NOMO-1 (cell line): ENCODE measurements around the gene AQP9.
"Not testable (repeated sequence)": the region's sequence is repeated elsewhere in the genome, so short reads cannot be mapped to it uniquely, and the experiment has no call there.

Experiments
- DNase-seq, 2 experiments: peaks; one replicate each; lab custom pipeline; 2025; ENCODE audit not compliant: unreplicated experiment in 2 of 2; lab: John Stamatoyannopoulos, UW

Gene AQP9, protein sequence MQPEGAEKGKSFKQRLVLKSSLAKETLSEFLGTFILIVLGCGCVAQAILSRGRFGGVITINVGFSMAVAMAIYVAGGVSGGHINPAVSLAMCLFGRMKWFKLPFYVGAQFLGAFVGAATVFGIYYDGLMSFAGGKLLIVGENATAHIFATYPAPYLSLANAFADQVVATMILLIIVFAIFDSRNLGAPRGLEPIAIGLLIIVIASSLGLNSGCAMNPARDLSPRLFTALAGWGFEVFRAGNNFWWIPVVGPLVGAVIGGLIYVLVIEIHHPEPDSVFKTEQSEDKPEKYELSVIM

DNA sequence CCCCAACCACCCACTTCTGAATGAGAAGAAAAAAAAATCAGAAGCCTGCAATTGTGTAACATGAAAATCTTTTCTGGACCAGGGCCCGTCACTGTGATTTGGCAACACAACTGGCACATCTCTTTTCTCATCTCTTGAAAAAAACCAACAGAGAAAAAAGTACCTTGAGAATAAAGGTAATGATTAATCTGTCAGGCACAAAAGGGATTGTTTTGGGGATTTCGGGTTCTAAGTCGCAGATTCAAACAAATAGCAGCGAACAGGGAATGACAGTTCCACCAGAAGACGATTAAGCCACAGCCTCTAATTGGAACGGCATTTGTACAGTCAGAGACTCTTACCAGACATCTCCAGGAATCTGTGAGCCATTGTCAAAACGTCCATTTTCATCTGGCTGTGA lies at the start of gene AQP9:
AQP9 (plus strand) TSS at position 276 of the 400 bp plus-strand sequence. CDS start 185 bp downstream, outside the sequence.
- DNase-seq = peak in 1 of 2 experiments; percentile 3

DNA sequence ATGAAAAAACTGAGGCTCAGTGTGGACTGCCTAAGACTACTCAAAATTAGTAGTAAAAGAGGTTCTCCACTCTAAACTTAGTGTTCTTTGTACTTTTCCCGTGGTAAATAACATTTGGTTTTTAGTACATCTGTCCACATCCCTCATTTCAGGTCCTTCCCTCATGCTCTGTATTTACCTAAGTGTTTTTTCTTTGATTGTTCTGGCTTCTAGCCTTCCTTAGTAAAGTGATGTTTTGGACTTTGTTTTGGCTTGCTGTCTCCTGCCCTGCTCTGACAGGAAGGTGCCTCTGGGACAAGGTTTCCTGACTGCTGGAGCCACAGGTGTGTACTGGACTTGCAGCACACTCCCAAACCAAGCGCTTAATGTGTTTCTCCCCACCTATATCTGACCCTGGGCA lies 42.8 kb upstream of the AQP9 start:
- DNase-seq = no peak

DNA sequence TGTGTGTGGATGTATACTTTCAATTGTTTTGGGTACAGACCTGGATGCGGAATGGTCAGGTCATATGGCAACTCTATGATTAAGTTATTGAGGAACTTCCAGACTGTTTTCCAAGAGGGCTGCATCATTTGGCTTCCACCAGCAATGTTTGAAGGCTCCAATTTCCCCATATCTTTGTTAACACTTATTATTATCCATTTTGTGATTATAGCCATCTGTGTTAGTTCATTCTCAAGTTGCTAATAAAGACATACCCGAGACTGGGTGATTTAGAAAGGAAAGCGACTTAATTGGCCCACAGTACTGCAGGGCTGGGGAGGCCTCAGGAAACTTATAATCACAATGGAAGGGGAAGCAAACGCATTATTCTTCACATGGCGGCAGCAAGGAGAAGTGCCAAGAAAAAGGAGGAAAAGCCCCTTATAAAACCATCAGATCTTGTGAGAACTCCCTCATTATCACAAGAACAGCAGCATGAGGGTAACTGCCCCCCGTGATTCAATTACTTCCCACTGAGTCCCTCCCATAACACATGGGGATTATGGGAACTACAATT lies 41.6 kb upstream of the AQP9 start:
- no peak for DNase-seq

DNA sequence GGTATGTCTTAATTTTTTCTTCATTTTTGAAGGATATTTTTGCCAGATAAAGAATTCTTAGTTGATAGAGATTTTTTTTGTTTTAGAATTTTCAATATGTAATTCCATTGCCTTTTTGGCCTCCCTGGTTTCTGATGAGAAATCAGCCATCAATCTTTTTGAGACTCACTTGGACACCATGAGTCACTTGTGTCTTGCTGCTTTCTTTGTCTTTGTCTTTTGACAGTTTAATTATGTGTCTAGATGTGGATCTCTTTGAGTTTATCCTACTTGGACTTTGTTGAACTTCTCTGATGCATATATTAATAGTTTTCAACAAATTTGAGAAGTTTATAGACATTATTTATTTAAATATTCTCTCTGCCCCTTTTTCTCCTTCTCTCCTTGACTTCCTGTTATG lies 34.7 kb upstream of the AQP9 start:
- DNase-seq = no peak

DNA sequence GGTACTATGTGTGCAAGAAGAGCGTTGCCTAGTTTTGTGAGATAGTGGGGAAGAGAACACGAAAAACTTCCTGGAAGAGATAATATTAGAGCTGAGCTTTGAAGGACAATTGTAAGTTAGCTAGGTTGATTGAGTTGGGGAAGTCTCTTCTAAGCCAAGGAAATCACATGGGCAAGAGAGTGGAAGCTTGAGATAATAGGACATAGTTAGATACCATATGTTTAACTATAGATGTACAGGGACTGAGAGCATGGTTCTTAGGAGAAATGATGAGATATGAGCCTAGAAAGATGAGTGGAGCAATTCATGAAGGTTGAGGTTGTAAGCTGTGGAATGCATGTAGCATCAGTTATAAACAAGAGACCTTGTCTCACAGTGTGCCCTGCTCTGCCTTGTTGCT lies 30.1 kb upstream of the AQP9 start:
- DNase-seq = no peak

DNA sequence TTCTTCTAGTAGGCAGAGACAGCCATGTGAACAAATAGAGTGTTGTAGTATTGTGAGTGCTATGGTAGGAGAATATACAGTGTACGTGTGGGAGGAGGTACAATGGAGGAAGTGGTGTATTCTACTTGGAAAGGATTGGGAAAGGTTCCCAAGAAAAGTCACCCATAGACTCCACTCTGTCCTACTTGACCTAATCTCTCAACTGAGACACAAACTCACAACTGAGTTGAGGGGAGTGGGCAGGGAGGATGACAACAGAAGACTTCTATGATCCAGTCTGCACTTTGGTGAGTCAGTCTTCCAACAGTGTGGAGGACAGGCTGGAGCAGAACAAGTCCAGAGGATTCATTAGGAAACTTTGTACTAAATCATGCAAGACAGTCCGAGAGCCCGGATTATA lies 28.8 kb upstream of the AQP9 start:
- no peak for DNase-seq

DNA sequence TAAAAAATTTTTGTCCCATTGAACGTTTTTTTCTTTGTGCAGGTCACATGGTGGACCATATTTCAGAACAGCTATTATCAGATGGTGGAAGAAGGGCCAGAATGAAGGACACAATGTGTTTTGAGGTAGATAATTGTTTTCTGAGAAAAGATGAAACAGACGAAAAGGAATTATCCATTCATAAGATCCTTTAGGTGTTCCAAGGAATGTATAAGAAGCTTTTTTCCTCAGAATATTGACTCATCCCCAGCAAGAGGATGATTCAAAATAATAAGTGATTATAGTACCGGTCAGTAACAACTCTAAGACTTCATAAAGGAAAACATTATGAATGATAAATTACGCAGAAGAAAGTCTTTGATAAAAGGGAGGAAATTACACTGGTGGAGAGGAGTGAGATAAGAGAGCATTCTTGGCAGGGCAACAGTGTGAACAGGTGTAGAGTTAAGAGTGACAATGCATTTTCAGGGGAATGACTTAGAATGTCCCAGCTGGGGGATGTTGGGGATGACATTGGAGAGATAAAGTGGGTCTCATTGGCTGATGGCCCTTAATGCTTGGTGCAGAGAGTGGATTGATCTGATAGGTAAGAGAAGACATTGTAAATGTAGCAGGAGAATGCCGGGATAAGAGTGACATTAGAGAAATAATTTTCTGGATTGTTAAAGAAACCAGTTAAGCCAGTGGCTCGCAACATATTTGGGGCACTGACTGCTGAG lies 27.0 kb upstream of the AQP9 start:
- no peak for DNase-seq

DNA sequence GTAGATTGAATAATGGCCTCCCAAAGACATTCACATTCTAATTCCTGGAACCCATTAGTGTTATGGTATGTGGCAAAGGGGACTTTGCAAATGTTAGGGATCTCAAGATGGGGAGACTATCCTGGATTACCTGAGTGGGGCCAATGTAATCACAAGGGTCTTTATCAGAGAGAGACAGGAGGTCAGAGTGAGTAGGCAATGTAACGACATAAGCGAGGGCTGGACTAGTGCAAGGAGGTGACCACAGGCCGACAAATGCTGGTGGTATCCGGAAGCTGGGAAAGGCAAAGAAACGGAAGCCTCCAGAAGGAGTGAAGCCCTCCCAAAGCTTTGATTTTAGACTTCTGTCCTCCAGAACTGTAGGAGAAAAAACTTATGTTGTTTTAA lies 26.5 kb upstream of the AQP9 start:
- DNase-seq = no peak

DNA sequence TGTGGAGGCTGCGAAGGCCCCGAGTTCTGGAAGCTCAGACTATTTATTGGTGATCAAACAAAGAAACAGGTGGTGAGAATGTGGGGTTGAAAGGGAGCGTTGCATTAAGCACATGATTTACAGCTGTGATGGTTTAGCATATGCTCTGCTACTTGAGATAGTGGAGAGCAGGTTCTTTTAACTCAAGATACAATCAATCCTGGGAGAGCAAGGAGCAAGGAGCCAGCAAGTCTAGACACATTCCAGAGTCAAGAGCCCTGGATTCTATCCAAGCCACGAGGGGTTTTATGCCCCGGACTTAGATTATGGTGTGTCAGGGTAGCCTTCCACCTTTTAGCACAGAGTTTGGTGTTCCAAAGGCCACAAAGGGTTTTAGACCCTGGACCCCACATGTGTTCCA lies 24.8 kb upstream of the AQP9 start:
- not testable (repeated sequence) for DNase-seq

DNA sequence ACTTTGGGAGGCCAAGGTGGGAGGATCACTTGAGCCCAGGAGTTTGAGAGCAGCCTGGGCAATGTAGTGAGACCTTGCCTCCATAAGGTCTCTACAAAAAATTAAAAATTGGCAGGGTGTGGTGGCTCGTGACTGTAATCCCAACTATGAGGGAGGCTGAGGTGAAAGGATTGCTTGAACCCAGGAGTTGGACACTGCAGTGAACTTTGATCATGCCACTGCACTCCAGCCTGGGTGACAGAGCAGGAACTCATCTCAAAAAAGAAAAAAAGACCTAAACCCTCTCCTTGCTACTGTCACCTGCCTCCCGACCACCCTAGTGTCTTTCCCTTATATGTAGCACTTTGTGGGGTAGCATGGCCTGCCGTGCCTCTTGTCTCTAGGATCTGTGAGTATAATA lies 23.8 kb upstream of the AQP9 start:
- DNase-seq = no peak

DNA sequence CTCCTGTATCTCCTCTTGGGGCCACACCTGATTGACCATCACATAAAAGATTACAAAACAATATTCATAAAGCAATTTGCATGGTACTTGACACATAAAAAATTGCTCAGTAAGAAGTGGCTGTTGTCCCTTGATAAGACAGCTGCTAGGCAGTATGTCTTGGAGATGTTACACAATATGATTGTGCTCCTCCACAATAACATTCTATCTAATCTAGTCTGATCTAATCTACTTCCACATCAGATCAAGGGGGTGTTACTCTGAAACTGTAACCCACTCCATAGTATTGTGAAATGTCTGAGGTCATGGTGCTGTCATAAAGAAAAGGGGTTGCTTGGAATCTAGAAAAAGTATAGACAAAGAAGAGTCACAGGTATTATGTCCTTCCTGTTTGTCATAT lies 23.4 kb upstream of the AQP9 start:
- DNase-seq = no peak

DNA sequence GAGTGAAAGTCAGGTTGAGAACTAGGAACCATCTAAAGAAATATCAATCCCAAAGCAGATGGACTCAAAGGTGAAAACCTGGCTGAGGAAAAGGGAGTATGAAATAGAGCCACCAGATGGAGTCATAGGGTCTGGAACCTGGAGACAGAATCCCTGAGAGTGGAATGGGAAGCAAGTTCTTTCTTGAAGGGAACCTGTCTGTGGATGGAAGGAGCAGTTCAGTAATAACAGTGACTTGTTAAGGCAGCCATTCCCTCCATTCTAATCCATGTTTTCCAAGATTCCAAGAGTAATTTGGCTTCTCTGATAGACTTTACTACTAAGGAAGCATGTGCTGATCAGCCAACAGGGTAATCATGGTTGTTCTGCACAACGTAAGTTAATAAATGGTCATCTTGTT lies 22.5 kb upstream of the AQP9 start:
- no peak for DNase-seq

DNA sequence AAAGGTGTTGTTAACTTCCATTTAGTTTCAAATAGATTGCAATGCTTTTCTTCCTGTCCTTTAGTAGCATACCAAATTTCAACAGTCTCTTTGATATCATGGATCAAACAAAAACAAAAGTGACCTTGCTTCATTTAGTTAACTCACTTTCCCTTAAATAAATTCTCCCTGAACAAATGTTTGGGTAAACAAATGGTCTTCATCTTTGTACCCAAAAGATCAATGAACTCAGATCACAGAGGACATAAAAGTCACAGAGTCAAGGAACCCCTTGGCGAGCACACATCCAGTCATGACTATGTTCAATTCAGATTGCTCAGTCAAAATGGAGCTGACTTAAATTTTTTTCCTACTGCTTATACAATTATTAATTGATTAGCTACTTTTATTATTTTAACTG lies 20.6 kb upstream of the AQP9 start:
- no peak for DNase-seq

DNA sequence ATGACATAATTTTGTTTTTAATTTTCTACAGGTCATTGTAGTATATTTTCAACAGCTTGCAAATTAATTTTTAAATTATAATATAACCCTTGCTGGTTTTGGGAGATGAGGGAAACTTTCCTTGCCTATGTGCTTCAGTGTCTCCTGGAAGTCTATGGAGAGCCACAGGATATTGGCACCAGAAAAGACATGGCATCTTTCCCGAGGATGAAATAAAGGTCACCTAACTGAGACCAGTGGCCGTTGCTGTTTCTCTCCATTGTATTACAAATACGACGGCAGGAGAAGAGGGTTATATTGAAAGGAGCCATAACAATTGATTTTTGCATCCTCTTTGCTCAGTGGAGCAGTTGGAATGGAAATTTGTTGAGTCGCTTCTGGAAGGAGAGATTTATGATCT lies 19.9 kb upstream of the AQP9 start:
- no peak for DNase-seq

DNA sequence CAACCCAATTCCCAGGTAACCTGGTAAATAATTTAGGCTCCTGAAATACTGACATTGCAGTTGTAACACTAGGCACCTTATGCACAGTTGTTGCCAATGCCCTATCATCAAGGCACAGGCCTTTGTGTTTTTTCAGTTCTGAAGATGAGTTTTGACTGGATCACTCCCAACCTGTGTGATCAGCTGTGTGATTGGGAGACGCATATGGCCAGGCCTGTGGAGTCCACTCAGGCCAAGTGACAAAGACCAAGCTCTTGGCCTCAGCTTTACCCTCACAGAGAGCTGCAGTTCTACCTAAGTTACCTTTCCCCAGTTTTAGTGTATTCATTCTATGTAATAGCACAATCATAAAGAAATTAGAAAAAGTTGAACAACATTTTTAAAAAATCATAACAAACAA lies 19.2 kb upstream of the AQP9 start:
- DNase-seq = no peak

DNA sequence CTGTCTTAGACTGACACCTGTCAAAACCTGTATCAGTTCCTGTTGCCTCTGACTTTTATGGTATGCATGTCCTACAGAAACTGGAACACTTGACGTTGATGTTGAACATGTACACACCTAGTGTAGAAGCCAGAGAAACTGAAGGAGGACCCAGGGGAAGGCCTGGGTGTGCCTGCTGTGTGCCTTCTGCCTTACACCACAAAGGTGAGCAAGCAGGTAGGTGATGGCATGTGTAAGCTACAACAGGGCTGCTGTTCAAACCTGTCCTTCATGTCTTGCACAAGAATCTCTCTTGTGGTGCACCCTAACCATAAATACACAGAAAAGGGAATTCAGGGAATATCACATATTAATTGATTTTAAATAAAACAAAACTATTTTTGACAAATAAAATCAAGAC lies 13.6 kb upstream of the AQP9 start:
- DNase-seq = no peak

DNA sequence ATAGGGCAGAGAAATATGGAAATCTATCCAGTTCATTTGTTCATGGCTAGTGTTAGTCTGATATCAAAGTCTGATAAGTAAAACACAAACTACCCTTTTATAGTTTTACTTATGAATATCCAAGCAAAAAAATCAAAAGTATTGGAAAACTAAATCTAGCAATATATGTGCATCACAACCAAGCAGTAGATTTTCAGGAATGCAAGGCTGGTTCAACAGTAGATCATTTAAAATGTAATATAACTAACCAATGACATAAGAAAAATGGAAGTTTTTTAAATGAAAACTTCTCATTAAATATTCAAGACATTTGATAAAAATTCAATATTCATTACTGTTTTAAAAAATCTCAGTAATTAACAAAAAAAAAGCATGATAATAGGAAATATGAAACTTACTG lies 12.8 kb upstream of the AQP9 start:
- no peak for DNase-seq

DNA sequence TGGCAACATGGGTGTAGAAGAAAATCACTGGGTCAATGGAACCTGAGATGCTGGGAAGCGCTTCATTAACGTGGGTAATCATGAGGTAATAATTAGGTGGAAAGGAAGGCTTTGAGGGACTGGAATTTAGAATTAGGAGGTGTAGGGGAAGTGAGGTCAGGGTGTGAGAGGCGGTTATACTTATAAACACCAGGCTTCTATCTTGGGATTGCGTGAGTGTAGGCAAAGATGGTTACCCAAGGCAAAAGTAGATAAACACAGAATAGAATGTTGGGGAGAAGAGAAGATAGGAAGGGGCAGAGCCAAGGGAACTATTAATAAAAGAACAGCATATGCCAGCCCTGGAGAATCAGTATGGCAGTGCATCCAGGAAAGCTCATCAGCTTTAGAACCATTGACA lies 3.3 kb upstream of the AQP9 start:
- no peak for DNase-seq

DNA sequence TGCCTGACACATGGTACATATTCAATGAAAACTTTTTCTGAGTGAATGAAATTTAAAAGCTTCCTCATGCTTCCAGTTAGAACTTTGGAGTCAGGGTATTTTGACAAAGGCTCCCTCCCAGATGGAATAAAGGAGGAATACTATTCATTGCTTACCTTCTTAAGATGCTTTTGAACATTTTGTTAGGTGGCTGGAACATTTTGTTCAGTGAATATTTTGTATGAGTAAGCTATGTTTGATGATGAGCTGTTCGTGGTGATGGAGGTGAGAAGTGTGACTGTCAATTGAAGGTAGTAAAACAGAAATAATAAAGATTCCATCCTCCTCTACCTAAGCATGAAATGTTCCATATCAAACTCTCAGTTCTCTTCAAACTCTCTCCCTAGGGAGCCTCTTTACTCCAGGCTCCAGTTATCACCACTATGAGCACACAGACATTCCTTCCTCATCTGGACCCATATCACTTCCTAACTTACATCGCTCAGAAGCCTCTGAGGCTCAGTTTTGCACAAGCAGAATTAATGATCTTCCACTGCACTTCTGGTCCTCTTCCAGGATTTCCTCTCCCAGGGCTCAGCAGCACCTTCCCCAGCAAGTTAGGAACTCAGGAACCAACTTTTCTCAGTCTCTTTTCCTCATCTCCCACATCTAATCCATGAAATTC lies 2.5 kb upstream of the AQP9 start:
- DNase-seq = no peak

DNA sequence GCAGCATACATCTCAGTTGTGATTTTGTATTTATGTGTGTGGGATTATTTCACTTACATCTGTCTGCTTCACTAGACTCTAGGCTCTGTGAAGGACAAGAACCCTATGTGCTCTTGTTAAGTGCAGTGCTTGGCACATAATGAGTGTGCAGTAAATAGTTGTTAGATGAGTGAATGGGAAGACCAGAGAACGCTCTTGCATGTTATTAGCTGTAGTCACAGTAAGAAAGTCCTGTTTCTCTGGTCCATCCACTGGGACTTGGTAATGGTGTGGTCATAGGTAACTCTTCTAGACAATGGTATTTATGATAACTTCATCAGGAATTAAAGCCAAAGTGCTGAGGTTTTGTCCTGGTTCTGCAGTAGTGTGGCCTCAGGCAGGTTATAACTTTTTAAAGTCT lies 1.4 kb upstream of the AQP9 start:
- no peak for DNase-seq

DNA sequence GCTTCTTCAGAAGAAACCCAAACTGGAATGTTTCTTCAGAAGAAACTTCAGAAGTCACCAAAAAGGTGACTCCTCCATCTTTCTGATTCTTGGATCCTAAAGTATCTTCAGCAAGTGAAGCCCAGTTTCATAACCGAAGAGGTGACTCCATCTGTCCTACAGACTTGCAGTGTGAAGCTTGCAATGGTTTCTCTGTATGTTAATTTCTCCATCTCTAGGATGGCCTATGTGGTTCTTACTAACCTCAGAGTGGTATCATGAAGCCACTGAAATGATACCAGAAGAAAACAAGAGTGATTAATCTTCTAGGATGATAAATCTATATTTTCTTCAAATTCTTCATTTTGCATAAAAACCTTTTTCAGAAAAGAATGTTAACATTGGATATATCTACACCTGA lies 495 bp upstream of the AQP9 start:
- DNase-seq = no peak
